ENCODE data around the gene MRPS23.

DNA sequence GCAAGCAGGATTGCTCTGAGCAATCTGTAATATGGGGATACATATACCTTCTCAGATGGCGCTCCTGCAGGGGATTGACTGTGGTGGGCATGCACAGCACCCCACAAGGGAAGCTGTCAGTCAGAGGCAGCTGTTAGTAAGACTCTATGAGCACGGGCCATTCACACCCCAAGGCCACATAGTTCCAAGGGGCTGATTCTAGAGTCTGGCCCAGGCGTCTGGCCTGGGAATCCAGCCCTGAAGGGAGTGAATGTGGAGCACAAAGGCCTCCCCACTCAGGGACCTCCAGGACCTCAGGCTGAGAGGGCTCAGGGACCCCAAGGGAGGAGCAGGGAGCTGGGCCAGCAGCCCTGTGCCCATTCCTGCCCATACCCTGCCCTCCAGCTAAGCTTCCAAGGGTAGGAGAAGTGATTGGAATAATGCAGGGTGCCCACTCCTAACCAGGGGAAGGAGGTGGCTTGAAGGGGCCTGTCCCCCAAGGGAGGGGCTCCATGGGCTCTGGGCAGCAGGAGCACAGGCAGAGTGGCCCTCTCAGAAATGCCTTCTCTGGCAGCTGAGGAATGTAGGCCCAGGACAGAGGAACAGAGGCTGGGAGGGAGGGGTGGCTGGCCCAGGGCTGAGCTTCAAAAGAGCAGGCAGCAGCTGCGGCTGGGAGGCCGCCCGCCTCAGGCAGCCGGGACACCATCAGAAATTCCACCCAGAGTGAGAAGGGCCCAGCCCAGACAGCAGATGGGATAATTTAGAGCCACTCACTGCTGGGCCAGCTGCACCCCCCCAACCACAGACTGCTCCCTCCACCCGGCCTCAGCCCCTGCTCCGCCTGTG is 48.9 kb upstream of the MRPS23 start:
- TF ChIP-seq CTCF (IDR thresholded peaks at IDR 0.05) = no peak
- peak in 1 of 2 donors; percentile 57 for TF ChIP-seq POLR2A (IDR thresholded peaks at IDR 0.05)
